KOPT-K1 (cell line): ENCODE results near the gene ARHGEF10L.

Source experiments
- H3K27ac ChIP-seq: fragments of 200-600 bp; sonication (generic); 2 replicates; pipeline ENCODE4 v1.5.1; 2016; ENCODE audit warnings: antibody characterized with exemption, mild to moderate bottlenecking, low read depth, low read length; ENCODE audit not compliant: poor library complexity, severe bottlenecking
- H3K36me3 ChIP-seq: fragments of 200-600 bp; sonication (generic); 2 replicates; pipeline ENCODE4 v1.5.1; 2017; ENCODE audit warnings: antibody characterized with exemption, mild to moderate bottlenecking, low read length, moderate library complexity; ENCODE audit not compliant: insufficient read depth
- H3K9me3 ChIP-seq: fragments of 200-600 bp; sonication (generic); 2 replicates; pipeline ENCODE4 v1.5.1; 2017; ENCODE audit warnings: antibody characterized with exemption, low read length, mild to moderate bottlenecking; ENCODE audit not compliant: insufficient read depth, poor library complexity, severe bottlenecking

Gene ARHGEF10L

DNA sequence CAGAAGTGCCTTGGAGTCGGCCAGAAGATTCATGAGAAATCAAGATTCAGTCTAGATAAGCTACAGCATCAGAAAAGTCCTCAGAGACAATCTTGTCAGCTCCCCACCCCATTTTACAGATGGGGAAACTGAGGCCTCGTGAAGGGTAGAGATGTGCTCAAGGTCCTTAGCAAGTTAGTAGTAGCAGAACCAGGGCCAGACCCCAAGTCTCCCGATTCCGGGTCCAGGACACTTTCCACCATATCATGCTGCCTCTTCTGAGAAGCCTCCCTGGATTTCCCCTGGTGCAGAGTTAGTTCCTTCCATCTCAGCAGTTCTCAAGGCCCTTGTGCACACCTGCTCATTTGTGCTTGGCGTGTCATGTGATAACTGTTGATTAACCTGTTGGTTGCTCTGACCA lies 124.1 kb downstream of the ARHGEF10L start:
- H3K27ac ChIP-seq, result no peak overlapping the region
- H3K36me3 ChIP-seq, result no peaks in the 10 kb centered on the region
- H3K9me3 ChIP-seq, result no peaks in the 10 kb centered on the region

GRCh38 chr1:17664322-17664721 lies 124.8 kb downstream of the ARHGEF10L start:
- H3K9me3 ChIP-seq, result no peaks in the 10 kb centered on the region
- H3K27ac ChIP-seq, result no peak overlapping the region
- no peaks in the 10 kb centered on the region for H3K36me3 ChIP-seq

GRCh38 chr1:17665054-17665453 lies 125.6 kb downstream of the ARHGEF10L start:
- no peaks in the 10 kb centered on the region for H3K36me3 ChIP-seq
- H3K27ac ChIP-seq, result no peak overlapping the region
- no peaks in the 10 kb centered on the region for H3K9me3 ChIP-seq

GRCh38 chr1:17665950-17666720 lies 126.6 kb downstream of the ARHGEF10L start:
- no peaks in the 10 kb centered on the region for H3K9me3 ChIP-seq
- no peak overlapping the region for H3K27ac ChIP-seq
- no peaks in the 10 kb centered on the region for H3K36me3 ChIP-seq

DNA sequence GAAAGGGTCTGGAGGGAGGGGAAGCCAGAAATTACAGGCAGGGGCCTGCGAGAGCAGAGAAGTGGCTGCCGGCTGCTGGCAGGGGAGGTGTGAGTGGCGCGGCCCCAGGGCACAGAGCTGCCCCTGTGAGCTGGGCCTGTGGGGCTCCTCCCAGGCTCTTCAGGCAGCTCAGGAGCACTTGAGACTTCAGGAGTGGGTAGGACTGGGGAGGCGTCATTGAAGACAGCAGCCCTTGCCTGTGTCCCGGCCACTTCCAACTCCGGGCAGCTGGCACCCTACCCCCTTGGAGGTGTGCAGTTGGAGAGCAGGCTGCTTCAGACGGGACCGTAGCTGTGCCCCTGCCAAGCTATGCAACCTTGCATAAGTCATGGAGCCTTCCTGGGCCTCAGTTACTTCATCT lies 128.1 kb downstream of the ARHGEF10L start:
- Histone ChIP-seq H3K9me3 (no peaks in the 10 kb centered on the region), H3K27ac (no peak overlapping the region), H3K36me3 (no peaks in the 10 kb centered on the region)

GRCh38 chr1:17668195-17668594 lies 128.7 kb downstream of the ARHGEF10L start:
- H3K36me3 ChIP-seq, result no peaks in the 10 kb centered on the region
- H3K9me3 ChIP-seq, result no peaks in the 10 kb centered on the region
- H3K27ac ChIP-seq, result no peak overlapping the region

DNA sequence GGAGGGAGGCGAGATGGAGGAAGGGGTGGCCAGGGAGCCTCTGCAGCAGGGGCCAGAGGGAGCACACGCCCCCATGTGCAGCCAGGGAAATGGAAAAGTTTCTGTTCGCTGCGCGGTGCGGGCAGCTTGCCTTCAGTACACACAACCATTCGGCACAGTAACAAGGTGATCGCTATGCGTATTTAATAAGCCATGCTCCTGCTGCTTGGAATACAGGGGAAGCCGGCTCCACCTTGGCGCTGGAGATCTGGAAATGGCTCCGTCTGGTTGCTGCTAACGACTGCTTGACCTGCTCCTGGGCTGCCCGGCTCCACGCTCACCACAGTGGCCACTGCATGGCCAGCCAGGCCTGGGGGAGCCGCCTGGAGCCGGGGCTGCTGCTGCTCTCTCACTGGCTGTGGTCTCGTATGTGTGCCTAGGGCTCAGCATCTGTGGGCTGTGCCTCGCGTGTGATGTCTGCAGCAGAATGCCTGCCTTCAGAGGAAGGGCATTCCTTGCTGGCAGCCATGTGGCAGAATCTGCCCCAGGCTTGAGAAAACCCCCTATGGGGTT lies 129.2 kb downstream of the ARHGEF10L start:
- Histone ChIP-seq H3K27ac (no peak overlapping the region), H3K9me3 (no peaks in the 10 kb centered on the region), H3K36me3 (no peaks in the 10 kb centered on the region)

DNA sequence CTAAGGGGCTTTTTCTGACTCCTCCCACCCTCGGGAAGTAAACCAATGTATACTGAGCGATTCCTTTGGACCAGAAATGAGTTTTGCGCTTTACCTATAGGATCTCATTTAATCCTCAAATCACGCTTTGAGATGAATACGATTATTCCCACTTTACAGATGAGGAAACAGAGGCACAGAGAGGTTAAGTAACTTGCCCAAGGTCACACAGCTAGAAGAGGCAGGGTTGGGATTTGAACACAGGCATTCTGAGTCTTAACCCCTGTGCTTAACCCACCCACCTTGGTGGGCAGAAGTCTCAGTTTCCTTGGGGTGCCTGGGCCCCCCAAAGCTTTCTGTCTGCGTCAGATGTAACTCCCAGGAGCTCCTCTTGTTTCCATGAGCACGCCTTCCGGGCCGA lies 129.8 kb downstream of the ARHGEF10L start:
- Histone ChIP-seq H3K27ac (no peak overlapping the region), H3K9me3 (no peaks in the 10 kb centered on the region), H3K36me3 (no peaks in the 10 kb centered on the region)

DNA sequence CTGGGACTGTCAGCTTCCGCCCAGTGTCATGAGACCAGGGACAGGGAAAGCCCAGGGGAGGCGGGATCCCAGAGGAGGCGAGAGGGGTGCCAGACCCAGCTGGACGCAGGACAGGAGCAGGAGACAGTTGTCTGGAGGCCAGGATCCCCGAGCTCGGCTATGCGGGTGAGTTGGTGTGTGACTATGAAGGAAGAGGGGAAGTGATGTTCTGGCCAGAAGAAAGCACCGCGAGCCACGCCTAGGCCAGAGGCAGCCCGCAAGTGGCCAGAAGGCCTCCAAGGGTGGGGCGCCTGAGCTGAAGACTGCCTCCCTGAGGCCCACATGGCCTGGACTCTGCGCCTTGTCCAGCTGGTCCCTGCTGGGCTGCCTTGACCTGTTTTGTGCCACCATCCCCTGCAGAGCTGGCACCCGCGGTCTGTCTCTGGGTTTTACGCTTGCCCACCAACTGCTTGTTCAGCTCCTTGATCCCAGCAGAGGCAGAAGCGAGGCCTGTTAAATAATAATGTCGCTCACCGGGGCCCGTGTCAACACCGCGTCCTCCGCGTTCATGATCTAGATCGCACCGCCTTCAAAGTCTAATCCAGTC lies 130.5 kb downstream of the ARHGEF10L start:
- Histone ChIP-seq H3K27ac (no peak overlapping the region), H3K36me3 (no peaks in the 10 kb centered on the region), H3K9me3 (no peaks in the 10 kb centered on the region)

- Histone ChIP-seq H3K27ac (no peak overlapping the region), H3K36me3 (no peaks in the 10 kb centered on the region), H3K9me3 (no peaks in the 10 kb centered on the region)
Measured at GRCh38 chr1:17670587-17671313, 131.3 kb downstream of the ARHGEF10L start.

GRCh38 chr1:17671314-17671705 lies 131.8 kb downstream of the ARHGEF10L start:
- Histone ChIP-seq H3K36me3 (no peaks in the 10 kb centered on the region), H3K27ac (no peak overlapping the region), H3K9me3 (no peaks in the 10 kb centered on the region)

DNA sequence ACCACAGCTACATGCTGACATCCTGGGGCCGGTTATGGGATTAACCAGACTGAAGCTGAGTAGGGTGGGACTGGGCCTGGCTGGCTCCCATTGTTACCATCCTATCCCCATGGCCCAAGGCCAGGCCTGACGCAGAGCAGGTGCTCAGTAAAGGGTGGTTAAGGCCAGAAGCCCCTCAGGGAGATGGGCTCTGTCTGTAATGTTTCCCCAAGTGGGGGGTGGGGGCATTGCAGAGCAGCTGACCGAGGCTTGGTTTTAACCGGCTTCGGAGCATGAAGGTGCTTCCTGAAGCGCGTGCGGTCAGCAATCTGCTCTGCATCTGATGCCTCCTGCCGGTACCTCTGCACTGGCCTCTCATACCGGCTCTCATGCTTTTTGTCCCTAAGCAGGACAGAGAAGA lies 132.2 kb downstream of the ARHGEF10L start:
- H3K36me3 ChIP-seq, result no peaks in the 10 kb centered on the region
- no peak overlapping the region for H3K27ac ChIP-seq
- no peaks in the 10 kb centered on the region for H3K9me3 ChIP-seq

DNA sequence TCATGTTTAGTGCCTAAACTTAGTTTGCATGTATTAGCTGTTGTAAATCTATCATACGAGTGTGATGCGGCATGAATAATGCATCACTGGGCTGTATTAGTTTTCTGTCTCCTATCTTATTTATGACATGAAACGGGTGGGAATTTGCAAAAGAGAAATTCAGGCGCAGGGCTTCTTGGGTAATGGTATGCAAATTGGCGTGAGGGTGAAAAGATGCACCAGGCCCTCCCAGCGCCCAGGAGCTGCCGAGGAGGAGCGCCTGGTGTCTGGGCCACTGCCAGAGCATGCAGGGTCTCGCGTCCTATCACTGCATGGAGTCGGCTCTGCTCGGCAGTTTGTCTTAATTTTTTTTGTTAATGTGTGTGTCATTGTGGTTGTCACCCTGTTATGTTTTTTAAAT lies 132.7 kb downstream of the ARHGEF10L start:
- no peaks in the 10 kb centered on the region for H3K9me3 ChIP-seq
- H3K36me3 ChIP-seq, result no peaks in the 10 kb centered on the region
- no peak overlapping the region for H3K27ac ChIP-seq

DNA sequence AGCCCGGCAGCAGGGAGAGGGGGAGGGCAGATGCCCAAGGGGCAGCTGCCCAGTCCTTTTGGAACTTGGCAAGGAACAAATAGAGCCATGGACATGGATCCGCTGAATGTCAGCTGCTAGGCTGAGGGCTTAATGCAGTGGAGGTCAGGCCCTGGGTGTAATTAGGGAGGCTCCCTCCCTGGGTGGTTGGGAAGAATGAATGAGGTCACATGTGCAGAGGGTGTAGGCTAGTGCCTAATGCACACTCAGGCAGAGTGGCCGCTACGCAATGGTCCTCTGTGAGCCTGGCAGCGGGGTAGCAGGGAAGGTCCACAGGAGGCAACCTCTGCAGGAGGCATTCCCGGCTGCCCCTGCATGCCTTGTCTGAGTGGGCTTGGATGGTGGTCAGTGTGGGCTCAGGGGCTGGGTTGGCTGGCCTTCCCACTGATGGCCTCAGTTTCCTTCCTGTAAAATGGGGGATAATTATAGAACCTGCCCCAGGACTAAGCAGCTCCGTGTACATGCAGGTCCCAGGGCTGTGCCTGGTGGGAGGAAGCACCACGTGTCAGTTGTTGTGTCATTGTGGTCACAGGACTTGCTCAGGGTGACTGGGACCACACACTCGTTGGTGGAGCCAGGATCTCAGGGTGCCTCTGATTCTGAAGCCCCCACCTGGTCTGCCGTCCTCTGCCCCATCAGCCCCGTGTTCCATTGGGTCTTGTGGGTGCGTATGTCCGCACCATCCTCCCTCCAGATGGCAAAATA lies 134.0 kb downstream of the ARHGEF10L start:
- Histone ChIP-seq H3K9me3 (no peaks in the 10 kb centered on the region), H3K27ac (no peak overlapping the region), H3K36me3 (no peaks in the 10 kb centered on the region)
